Mesendoderm (in vitro differentiated cells): ENCODE results near the gene CREBL2.
A peak's percentile ranks its signal among the peaks of the same experiment; 100 is the strongest.
"Not testable (repeated sequence)": the region's sequence is repeated elsewhere in the genome, so short reads cannot be mapped to it uniquely, and the experiment has no call there.

Experiments
- DNase-seq: peaks from one replicate; pipeline ENCODE4 v3.0.0; 2013
- H2AK5ac ChIP-seq: 2 replicates; pipeline ENCODE4 v1.6.1; 2013; ENCODE audit warnings: low read length, inconsistent platforms
- H2BK120ac ChIP-seq: 2 replicates; pipeline ENCODE4 v1.6.1; 2013; ENCODE audit warnings: low read depth, mild to moderate bottlenecking, low read length, moderate library complexity, mixed read lengths
- H2BK15ac ChIP-seq: replicated peaks from 2 replicates; pipeline ENCODE4 v1.6.1; 2013; ENCODE audit warnings: low read depth, mild to moderate bottlenecking, moderate library complexity
- H2BK5ac ChIP-seq: 2 replicates; pipeline ENCODE4 v1.6.1; 2013; ENCODE audit warnings: low read length, inconsistent platforms
- H3K18ac ChIP-seq: 2 replicates; pipeline ENCODE4 v1.6.1; 2013; ENCODE audit warnings: mild to moderate bottlenecking, low read length, mixed read lengths
- H3K23ac ChIP-seq: one replicate; pipeline ENCODE4 v1.6.1; 2013; ENCODE audit warnings: low read length
- H3K27ac ChIP-seq: 2 replicates; pipeline ENCODE4 v1.5.1; 2013; ENCODE audit warnings: low read depth, mild to moderate bottlenecking, inconsistent platforms, low read length, moderate library complexity
- H3K27me3 ChIP-seq: 2 replicates; pipeline ENCODE4 v1.6.1; 2013; ENCODE audit warnings: low read length, control low read depth, mild to moderate bottlenecking, inconsistent platforms; ENCODE audit not compliant: insufficient read depth, poor library complexity
- H3K36me3 ChIP-seq: 2 replicates; pipeline ENCODE4 v1.6.1; 2013; ENCODE audit warnings: low read length, inconsistent platforms; ENCODE audit not compliant: control insufficient read depth, insufficient read depth
- H3K4ac ChIP-seq: one replicate; pipeline ENCODE4 v1.6.1; 2013; ENCODE audit warnings: low read depth, mild to moderate bottlenecking, low read length, moderate library complexity
- H3K4me1 ChIP-seq: 2 replicates; pipeline ENCODE4 v1.6.1; 2013; ENCODE audit warnings: low read depth, low read length, inconsistent platforms; ENCODE audit not compliant: control insufficient read depth
- H3K4me2 ChIP-seq: 2 replicates; pipeline ENCODE4 v1.6.1; 2013; ENCODE audit warnings: low read length
- H3K4me3 ChIP-seq: 2 replicates; pipeline ENCODE4 v1.5.1; 2013; ENCODE audit warnings: mild to moderate bottlenecking, low read length
- H3K56ac ChIP-seq: one replicate; pipeline ENCODE4 v1.6.1; 2013; ENCODE audit warnings: low read length
- H3K79me1 ChIP-seq: 2 replicates; pipeline ENCODE4 v1.6.1; 2013; ENCODE audit warnings: low read length, inconsistent platforms
- H3K79me2 ChIP-seq: 2 replicates; pipeline ENCODE4 v1.6.1; 2013; ENCODE audit warnings: mild to moderate bottlenecking, low read length; ENCODE audit not compliant: control insufficient read depth, insufficient read depth
- H3K9ac ChIP-seq: 2 replicates; pipeline ENCODE4 v1.6.1; 2013; ENCODE audit warnings: low read length, inconsistent platforms
- H4K5ac ChIP-seq: one replicate; pipeline ENCODE4 v1.6.1; 2013; ENCODE audit warnings: low read length
- H4K8ac ChIP-seq: one replicate; pipeline ENCODE4 v1.6.1; 2013; ENCODE audit warnings: low read depth, mild to moderate bottlenecking, control low read depth, low read length, moderate library complexity
- WGBS: extraction: QIAGEN DNeasy Blood & Tissue Kit; methylation state at CpG from one replicate; pipeline ENCODE4 v1.1.7; 2013; ENCODE audit warnings: low lambda C conversion rate, missing lambda C conversion rate; ENCODE audit not compliant: insufficient coverage; ENCODE audit errors: extremely low coverage; 5-methylcytosine and 5-hydroxymethylcytosine counted together

The CREBL2 gene

GRCh38 chr12:12652704-12653103 lies 41.0 kb downstream of the CREBL2 start:
- not testable (repeated sequence) for H3K79me2 ChIP-seq, H4K8ac ChIP-seq, H3K56ac ChIP-seq, H3K4me2 ChIP-seq, H3K4me1 ChIP-seq, H3K23ac ChIP-seq, H3K36me3 ChIP-seq, H3K27me3 ChIP-seq, H3K4ac ChIP-seq, H2BK120ac ChIP-seq, H2AK5ac ChIP-seq, DNase-seq, H3K9ac ChIP-seq, H3K18ac ChIP-seq, H3K27ac ChIP-seq, H4K5ac ChIP-seq, H3K79me1 ChIP-seq, H3K4me3 ChIP-seq, H2BK15ac ChIP-seq, H2BK5ac ChIP-seq
- WGBS = no CpG with 5 or more reads among the region's 4 CpGs

- Histone ChIP-seq H3K4me3 (no peak overlapping the region), H3K27ac (no peak overlapping the region), H3K4me1 (no peaks in the 10 kb centered on the region), H3K27me3 (no peaks in the 10 kb centered on the region), H3K18ac (no peak overlapping the region), H3K4me2 (no peak overlapping the region), H2BK15ac (no peak overlapping the region), H3K79me2 (no peaks in the 10 kb centered on the region), H3K23ac (no peak overlapping the region), H3K9ac (no peak overlapping the region), H3K79me1 (no peaks in the 10 kb centered on the region), H3K36me3 (no peaks in the 10 kb centered on the region), H4K5ac (no peak overlapping the region), H2AK5ac (no peak overlapping the region), H3K56ac (no peak overlapping the region), H3K4ac (no peak overlapping the region), H2BK5ac (no peak overlapping the region), H2BK120ac (no peak overlapping the region), H4K8ac (no peak overlapping the region)
- no peak for DNase-seq
Measured at GRCh38 chr12:12653922-12654321, 42.2 kb downstream of the CREBL2 start.

GRCh38 chr12:12654691-12655460 lies 43.2 kb downstream of the CREBL2 start:
- H3K79me1 ChIP-seq = no peaks in the 10 kb centered on the region
- peak; percentile 18 for DNase-seq
- WGBS = no CpG with 5 or more reads among the region's 3 CpGs

GRCh38 chr12:12660201-12660600 lies 48.5 kb downstream of the CREBL2 start:
- no peak overlapping the region for H3K9ac ChIP-seq
- no peaks in the 10 kb centered on the region for H3K27me3 ChIP-seq
- no peaks in the 10 kb centered on the region for H3K4me1 ChIP-seq
- H3K18ac ChIP-seq = no peak overlapping the region
- no peaks in the 10 kb centered on the region for H3K79me2 ChIP-seq
- no peak for DNase-seq
- H4K8ac ChIP-seq = no peak overlapping the region
- no peak overlapping the region for H3K23ac ChIP-seq
- no peak overlapping the region for H2BK120ac ChIP-seq
- H3K4ac ChIP-seq = no peak overlapping the region
- H3K27ac ChIP-seq = no peak overlapping the region
- peaks cover 1% of the 10 kb centered on the region for H3K79me1 ChIP-seq
- no peak overlapping the region for H4K5ac ChIP-seq
- no peak overlapping the region for H3K4me3 ChIP-seq
- H3K36me3 ChIP-seq = no peaks in the 10 kb centered on the region
- H2AK5ac ChIP-seq = no peak overlapping the region
- no peak overlapping the region for H3K56ac ChIP-seq
- no peak overlapping the region for H2BK5ac ChIP-seq
- no peak overlapping the region for H3K4me2 ChIP-seq
- no CpG with 5 or more reads among the region's 3 CpGs for WGBS
- H2BK15ac ChIP-seq = no peak overlapping the region

More at GRCh38 chr12:12654691-12655460, 43.2 kb downstream of the CREBL2 start:
- H3K56ac ChIP-seq = no peak overlapping the region
- H3K4me1 ChIP-seq = no peaks in the 10 kb centered on the region
- no peak overlapping the region for H3K18ac ChIP-seq
- no peaks in the 10 kb centered on the region for H3K27me3 ChIP-seq
- H3K4ac ChIP-seq = no peak overlapping the region
- H3K36me3 ChIP-seq = no peaks in the 10 kb centered on the region
- H4K5ac ChIP-seq = no peak overlapping the region
- no peak overlapping the region for H3K27ac ChIP-seq
- no peak overlapping the region for H3K4me3 ChIP-seq
- H2AK5ac ChIP-seq = no peak overlapping the region
- no peak overlapping the region for H3K4me2 ChIP-seq
- no peak overlapping the region for H4K8ac ChIP-seq
- H3K23ac ChIP-seq = no peak overlapping the region
- no peaks in the 10 kb centered on the region for H3K79me2 ChIP-seq
- no peak overlapping the region for H2BK15ac ChIP-seq
- no peak overlapping the region for H3K9ac ChIP-seq
- H2BK120ac ChIP-seq = no peak overlapping the region
- H2BK5ac ChIP-seq = no peak overlapping the region

- Histone ChIP-seq H3K36me3 (no peaks in the 10 kb centered on the region), H2BK15ac (no peak overlapping the region), H3K18ac (no peak overlapping the region), H2AK5ac (no peak overlapping the region), H3K4me3 (no peak overlapping the region), H3K4ac (no peak overlapping the region), H3K56ac (no peak overlapping the region), H3K27ac (no peak overlapping the region), H2BK120ac (no peak overlapping the region), H3K4me2 (no peak overlapping the region), H3K23ac (no peak overlapping the region), H3K9ac (no peak overlapping the region), H3K4me1 (no peaks in the 10 kb centered on the region), H4K8ac (no peak overlapping the region), H2BK5ac (no peak overlapping the region), H4K5ac (no peak overlapping the region), H3K79me1 (peaks cover 1% of the 10 kb centered on the region), H3K27me3 (no peaks in the 10 kb centered on the region), H3K79me2 (no peaks in the 10 kb centered on the region)
- peak; percentile 23 for DNase-seq
- WGBS = no CpG with 5 or more reads among the region's 7 CpGs
Measured at GRCh38 chr12:12661086-12661856, 49.6 kb downstream of the CREBL2 start.
